ENCODE data around the gene DLEC1.

DLEC1 gene

DNA sequence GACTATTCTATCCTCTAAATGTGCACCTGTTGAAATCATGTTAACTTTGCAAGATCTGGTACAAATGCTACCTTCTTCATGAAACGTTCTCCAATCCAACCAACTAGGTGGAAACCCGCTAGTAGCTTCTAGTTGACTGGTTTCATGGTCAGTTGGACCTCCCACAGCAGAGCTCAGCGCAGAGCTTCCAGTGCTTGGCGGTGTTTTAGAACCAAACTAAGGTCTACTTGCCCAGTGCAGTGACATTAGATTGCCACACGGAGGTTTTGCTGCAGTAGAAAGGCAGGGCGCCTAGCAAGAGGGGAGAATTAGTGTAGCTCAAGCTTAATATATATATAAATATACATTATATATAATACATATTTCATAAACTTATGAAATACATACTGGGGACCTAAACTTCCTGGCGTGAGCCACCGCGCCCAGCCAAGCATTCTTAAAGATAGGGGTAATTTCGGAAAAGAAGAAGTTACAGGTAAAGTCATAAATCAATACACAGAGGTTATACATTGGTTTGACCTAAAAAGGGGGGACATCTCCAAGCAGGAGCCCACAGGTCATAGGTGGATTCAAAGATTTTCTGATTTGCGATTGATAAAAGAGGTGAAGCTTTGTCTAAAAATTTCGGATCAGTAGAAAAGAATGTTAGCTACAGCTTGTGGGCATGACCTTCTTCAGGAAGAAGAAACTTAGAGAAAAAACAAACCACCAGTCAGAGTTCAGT lies 124.3 kb downstream of the DLEC1 start:
- no peak for DNase-seq

- no peak for DNase-seq
These were observed 125.0 kb downstream of the DLEC1 start for GRCh38 chr3:38163841-38164642.

- DNase-seq = no peak
These were observed 125.6 kb downstream of the DLEC1 start for GRCh38 chr3:38164643-38164951.

DNA sequence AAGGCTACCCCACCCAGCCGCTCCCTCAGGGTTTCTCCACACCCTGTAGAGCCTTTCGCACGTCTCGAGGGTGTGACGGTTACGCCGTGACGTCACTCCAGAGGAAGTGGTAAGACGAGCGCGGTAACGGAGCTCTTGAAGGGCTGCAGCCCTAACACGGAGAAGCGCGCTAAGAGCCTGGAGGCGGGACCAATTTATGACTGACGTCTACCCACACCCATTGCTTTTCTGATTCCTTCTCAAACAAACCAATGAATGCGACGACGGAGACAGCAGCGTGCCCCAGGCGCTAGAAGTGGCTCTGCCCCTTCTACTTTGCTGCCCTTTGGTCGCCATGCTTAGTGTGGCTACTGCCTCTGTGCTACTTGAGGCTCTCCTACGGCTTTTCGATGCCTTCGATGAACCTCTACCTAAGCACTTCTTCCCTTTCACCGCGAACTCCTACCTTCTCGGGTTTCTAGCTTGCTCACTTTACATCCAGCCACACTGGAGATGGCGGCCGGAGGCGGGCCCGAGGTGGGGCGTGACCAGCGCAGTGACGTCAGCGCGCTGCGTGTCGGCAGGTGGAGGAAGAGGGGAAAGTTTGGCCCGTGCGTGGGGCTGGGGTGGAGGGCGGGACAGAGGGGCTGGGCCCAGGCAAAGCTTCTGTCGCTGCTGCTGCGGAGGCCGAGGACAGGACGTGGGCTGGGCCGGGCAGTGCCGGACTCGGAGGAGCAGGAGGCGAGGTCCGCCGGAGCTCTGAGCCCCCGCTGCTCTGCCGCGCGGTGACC lies 126.1 kb downstream of the DLEC1 start, which contains the start of gene OXSR1:
Gene OXSR1 (plus strand): TSS at position 586 of the 770 bp plus-strand sequence. CDS start 340 bp downstream, outside the sequence.
- peak; percentile 100 for DNase-seq

DNA sequence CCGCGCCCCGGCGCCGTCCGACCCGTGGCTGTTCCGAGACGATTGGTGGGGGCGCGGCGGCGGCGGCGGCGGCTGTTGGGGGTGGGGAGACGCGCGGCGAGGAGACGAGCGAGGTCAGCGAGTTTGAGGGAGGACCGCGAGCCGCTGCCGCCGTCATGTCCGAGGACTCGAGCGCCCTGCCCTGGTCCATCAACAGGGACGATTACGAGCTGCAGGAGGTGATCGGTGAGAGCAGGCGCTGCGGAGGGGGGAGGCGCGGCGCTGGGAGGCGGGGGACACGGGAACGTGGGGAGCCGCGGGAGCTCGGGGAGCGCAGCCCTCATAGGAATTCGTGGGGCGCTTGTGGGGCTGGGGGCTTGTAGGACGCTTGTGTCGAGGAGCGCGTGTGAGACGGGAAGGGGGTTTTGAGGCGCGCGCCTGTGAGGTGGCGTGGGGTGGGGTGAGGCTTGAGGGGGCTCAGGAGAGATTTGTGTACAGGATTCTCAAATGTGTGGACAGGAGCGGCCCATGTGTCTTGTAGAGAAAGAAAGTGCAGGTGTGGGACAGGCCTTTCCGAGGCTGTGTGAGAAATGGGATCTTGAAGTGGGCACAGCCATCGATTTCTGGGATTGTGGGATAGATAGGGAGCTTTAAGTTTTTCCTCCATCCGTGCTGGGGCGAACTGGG lies 126.8 kb downstream of the DLEC1 start:
- peak; percentile 55 for DNase-seq

DNA sequence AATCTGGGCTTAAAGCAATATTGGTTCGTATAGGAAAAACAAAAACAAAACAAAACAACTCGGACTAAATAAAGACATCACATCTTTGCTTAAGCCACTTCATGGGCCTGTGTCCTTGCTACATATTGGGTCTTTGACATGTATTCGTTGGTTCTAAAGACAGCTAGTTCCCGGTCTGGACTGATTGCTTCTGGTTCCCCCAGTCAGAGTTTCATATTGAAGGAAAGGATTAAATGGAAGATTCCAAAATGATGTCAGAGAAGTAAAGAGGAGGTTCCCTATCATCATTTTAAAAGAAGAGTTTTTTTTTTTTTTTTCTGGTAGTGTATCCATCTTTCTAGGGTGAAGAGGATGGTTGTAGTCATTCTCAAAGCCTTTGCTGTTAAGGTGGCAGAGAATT lies 128.6 kb downstream of the DLEC1 start:
- no peak for DNase-seq

DNA sequence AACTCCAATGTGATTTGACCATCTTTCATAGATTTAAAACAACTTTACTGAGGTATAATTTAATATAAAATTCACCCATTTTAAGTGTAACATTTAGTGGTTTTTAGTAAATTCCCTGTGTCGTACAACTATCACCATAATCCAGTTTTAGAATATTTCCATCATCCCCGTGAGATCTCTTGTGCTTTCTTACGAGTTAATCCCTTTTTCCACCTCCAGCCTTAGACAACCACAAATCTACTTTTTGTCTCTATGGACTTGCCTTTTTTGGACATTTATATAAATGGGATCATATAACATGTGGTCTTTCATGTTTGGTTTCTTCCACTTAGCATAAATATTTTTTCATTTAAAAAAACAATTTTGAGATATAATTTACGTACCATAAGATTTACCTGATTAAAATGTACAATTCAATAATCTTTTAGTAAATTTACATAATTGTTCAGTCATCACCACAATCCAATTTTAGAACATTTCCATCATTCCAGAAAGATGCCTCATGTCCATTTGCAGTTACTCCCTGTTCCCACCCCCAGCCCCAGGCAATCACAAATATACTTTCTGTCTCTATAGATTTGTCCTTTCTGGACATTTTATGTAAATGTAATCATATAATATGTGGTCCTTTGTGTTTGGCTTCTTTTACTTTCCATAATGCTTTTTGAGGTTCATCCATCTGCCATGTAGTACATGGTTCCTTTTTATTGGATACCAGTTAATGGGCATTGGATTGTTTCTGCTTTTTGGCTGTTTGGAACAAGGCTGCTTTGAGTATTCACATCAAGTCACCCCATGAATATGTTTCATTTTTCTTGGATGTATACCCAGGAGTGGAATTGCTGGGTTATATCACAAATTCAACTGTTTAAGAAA lies 129.4 kb downstream of the DLEC1 start:
- no peak for DNase-seq

- no peak for DNase-seq
These were observed 130.0 kb downstream of the DLEC1 start for GRCh38 chr3:38169027-38169317.

DNA sequence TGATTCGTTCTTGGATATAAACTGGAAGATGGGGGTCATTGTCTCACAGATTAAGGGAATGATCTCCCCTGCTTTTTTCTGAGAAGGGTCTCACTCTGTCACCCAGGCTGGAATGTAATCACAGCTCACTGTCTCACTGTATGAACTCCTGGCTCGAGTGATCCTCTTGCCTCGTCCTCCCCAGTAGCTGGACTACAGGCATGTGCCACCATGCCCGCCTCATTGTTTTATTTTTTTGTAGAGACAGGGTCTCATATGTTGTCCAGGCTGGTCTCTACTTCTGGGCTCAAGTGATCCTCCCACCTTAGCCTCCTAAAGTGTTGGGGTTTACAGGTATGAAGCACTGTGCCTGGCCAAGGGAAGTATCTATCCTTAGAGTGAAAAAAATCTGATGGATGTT lies 131.7 kb downstream of the DLEC1 start:
- no peak for DNase-seq

- DNase-seq = no peak
These were observed 132.6 kb downstream of the DLEC1 start for GRCh38 chr3:38171622-38172021.
